DOHH2 (cell line): Measurements from ENCODE around the gene GPN1.
"Not testable (repeated sequence)": the region's sequence is repeated elsewhere in the genome, so short reads cannot be mapped to it uniquely, and the experiment has no call there.

Experiments used
- EZH2phosphoT487 ChIP-seq: fragments of 200-600 bp; sonication (generic); IDR thresholded peaks from 2 replicates; pipeline ENCODE4 v1.6.1; 2017; ENCODE audit warnings: borderline replicate concordance, mild to moderate bottlenecking, antibody characterized with exemption, low read length, moderate library complexity, mixed read lengths
- TF ChIP-seq, protein P1 (sequence below): fragments of 200-600 bp; sonication (generic); IDR thresholded peaks from one replicate; pipeline ENCODE4 v1.5.1; 2014; ENCODE audit warnings: antibody characterized with exemption, mild to moderate bottlenecking, low read depth, low read length; ENCODE audit not compliant: poor library complexity, severe bottlenecking

DNA sequence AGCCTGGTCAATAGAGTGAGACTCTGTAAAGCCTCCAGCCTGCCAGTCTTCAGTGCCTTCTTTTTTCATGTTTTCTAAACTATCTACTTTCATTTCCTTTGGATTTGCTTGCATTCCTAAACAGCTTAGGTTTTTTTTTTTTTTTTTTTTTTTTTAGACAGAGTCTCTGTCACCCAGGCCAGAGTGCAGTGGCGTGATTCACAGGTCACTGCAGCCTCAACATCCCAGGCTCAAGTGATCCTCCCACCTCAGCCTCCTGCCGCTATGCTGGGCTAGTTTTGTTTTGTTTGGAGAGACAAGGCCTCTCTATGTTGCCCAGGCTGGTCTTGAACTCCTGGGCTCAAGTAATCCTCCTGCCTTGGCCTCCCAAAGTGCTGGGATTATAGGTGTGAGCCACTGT is 1.4 kb downstream of the GPN1 start:
- TF ChIP-seq, protein P1, sequence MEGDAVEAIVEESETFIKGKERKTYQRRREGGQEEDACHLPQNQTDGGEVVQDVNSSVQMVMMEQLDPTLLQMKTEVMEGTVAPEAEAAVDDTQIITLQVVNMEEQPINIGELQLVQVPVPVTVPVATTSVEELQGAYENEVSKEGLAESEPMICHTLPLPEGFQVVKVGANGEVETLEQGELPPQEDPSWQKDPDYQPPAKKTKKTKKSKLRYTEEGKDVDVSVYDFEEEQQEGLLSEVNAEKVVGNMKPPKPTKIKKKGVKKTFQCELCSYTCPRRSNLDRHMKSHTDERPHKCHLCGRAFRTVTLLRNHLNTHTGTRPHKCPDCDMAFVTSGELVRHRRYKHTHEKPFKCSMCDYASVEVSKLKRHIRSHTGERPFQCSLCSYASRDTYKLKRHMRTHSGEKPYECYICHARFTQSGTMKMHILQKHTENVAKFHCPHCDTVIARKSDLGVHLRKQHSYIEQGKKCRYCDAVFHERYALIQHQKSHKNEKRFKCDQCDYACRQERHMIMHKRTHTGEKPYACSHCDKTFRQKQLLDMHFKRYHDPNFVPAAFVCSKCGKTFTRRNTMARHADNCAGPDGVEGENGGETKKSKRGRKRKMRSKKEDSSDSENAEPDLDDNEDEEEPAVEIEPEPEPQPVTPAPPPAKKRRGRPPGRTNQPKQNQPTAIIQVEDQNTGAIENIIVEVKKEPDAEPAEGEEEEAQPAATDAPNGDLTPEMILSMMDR, result not testable (repeated sequence)
- TF ChIP-seq EZH2phosphoT487, result not testable (repeated sequence)
